Liver (tissue), 9 donors: ENCODE data around the gene RHOV. TPM values are rescaled to one million over a fixed set of nuclear protein-coding genes. Genes with fewer than 3 reads are reported as not detected.

Source experiments
- DNase-seq: peaks from one replicate; pipeline ENCODE4 v3.0.0-alpha.2; 2017; ENCODE audit warnings: low spot score
- H3K27ac ChIP-seq, 2 donors: one replicate each; pipeline ENCODE4 v1.7.0; 2013; ENCODE audit warnings: inconsistent platforms in 2 of 2, low read length in 2 of 2, control low read depth in 1 of 2, low read depth in 1 of 2, mild to moderate bottlenecking in 1 of 2
- H3K27me3 ChIP-seq, 4 donors: one replicate each; pipeline versions ENCODE4 v1.6.1 to v1.7.0; 2013; ENCODE audit warnings: low read length in 3 of 4, inconsistent platforms in 1 of 4, mild to moderate bottlenecking in 1 of 4, moderate library complexity in 1 of 4; ENCODE audit not compliant: control insufficient read depth in 4 of 4, insufficient read depth in 4 of 4
- H3K36me3 ChIP-seq, 4 donors: one replicate each; pipeline versions ENCODE4 v1.6.1 to v1.7.0; 2013; ENCODE audit warnings: low read length in 3 of 4, mild to moderate bottlenecking in 3 of 4, low read depth in 1 of 4, moderate library complexity in 1 of 4; ENCODE audit not compliant: control insufficient read depth in 4 of 4, insufficient read depth in 3 of 4
- H3K4me1 ChIP-seq, 4 donors: one replicate each; pipeline versions ENCODE4 v1.6.1 to v1.7.0; 2013; ENCODE audit warnings: low read length in 3 of 4, mild to moderate bottlenecking in 3 of 4, moderate library complexity in 1 of 4; ENCODE audit not compliant: control insufficient read depth in 4 of 4, insufficient read depth in 4 of 4
- H3K4me3 ChIP-seq, 3 donors: one replicate each; pipeline versions ENCODE4 v1.6.1 to v1.7.0; 2013; ENCODE audit warnings: low read length in 3 of 3, control low read depth in 1 of 3, low read depth in 1 of 3, mild to moderate bottlenecking in 1 of 3
- H3K9ac ChIP-seq, 2 donors: one replicate each; pipeline ENCODE4 v1.7.0; 2013; ENCODE audit warnings: low read length in 2 of 2, mild to moderate bottlenecking in 2 of 2, moderate library complexity in 2 of 2, control low read depth in 1 of 2, low read depth in 1 of 2
- H3K9me3 ChIP-seq, 4 donors: one replicate each; pipeline versions ENCODE4 v1.6.1 to v1.7.0; 2013; ENCODE audit warnings: low read length in 3 of 4; ENCODE audit not compliant: control insufficient read depth in 4 of 4
- ATF3 ChIP-seq: IDR thresholded peaks from 2 replicates; pipeline ENCODE4 v1.6.1; 2016; ENCODE audit warnings: antibody characterized with exemption
- CTCF ChIP-seq: fragments of 150-350 bp; IDR thresholded peaks from 2 replicates; pipeline ENCODE4 v1.5.1; 2017; ENCODE audit warnings: improper control_type of control experiment, low read depth, low read length; ENCODE audit not compliant: missing input control
- EGR1 ChIP-seq, 2 donors: IDR thresholded peaks; 2 replicates each; pipeline ENCODE4 v1.6.1; 2016 to 2018; ENCODE audit warnings: antibody characterized with exemption in 2 of 2, low read depth in 2 of 2
- FOXA2 ChIP-seq: IDR thresholded peaks from 2 replicates; pipeline ENCODE4 v1.6.1; 2016; ENCODE audit warnings: antibody characterized with exemption
- GABPA ChIP-seq, 2 donors: IDR thresholded peaks in 1 of 2; conservative IDR thresholded peaks in 1 of 2; 2 replicates each; pipeline ENCODE4 v1.6.1; 2016; ENCODE audit warnings: antibody characterized with exemption in 2 of 2, mild to moderate bottlenecking in 1 of 2, moderate library complexity in 1 of 2
- HNF4A ChIP-seq, 2 donors: conservative IDR thresholded peaks; 2 replicates each; pipeline ENCODE4 v1.6.1; 2016; ENCODE audit warnings: antibody characterized with exemption in 2 of 2, mild to moderate bottlenecking in 2 of 2
- JUND ChIP-seq, 2 donors: IDR thresholded peaks; 2 replicates each; pipeline ENCODE4 v1.6.1; 2016; ENCODE audit warnings: antibody characterized with exemption in 2 of 2
- NR2F2 ChIP-seq: IDR thresholded peaks from 2 replicates; pipeline ENCODE4 v1.6.1; 2016; ENCODE audit warnings: antibody characterized with exemption
- REST ChIP-seq: IDR thresholded peaks from 2 replicates; pipeline ENCODE4 v1.6.1; 2016; ENCODE audit warnings: antibody characterized with exemption, mild to moderate bottlenecking
- RXRA ChIP-seq, 2 donors: IDR thresholded peaks; 2 replicates each; pipeline ENCODE4 v1.6.1; 2017 to 2018; ENCODE audit warnings: antibody characterized with exemption in 2 of 2, mild to moderate bottlenecking in 1 of 2
- SP1 ChIP-seq: IDR thresholded peaks from 2 replicates; pipeline ENCODE4 v1.6.1; 2018; ENCODE audit warnings: antibody characterized with exemption, mild to moderate bottlenecking
- TAF1 ChIP-seq: conservative IDR thresholded peaks from 2 replicates; pipeline ENCODE4 v1.6.1; 2016; ENCODE audit warnings: antibody characterized with exemption, mild to moderate bottlenecking
- YY1 ChIP-seq: IDR thresholded peaks from 2 replicates; pipeline ENCODE4 v1.6.1; 2016; ENCODE audit warnings: antibody characterized with exemption, mild to moderate bottlenecking
- ZBTB33 ChIP-seq: IDR thresholded peaks from 2 replicates; pipeline ENCODE4 v1.6.1; 2016; ENCODE audit warnings: antibody characterized with exemption
- WGBS: extraction: QIAGEN DNeasy Blood & Tissue Kit; methylation state at CpG from one replicate; pipeline ENCODE4 v1.1.7; 2013; 5-methylcytosine and 5-hydroxymethylcytosine counted together
- polyA plus RNA-seq, 2 donors: library from polyadenylated mRNA; stranded (reverse) in 1 of 2; unstranded in 1 of 2; fragments of 200-250 nt in 1 of 2; fragments of >200 nt in 1 of 2; fragmentation: Nextera tagmentation in 1 of 2; extraction: Ambion mirVana in 1 of 2; gene quantifications; one replicate each; pipeline versions ENCODE4 v1.2.1 to v1.2.3, GENCODE V29; 2013 to 2015
- total RNA-seq, 2 donors: library from RNA; depleted of rRNA; stranded (reverse); fragments of >200 nt; gene quantifications; one replicate each; pipeline ENCODE4 v1.2.3, GENCODE V29; 2014
- donor health status: healthy.
- donor health status: healthy.
- donor health status: healthy.
- donor health status: healthy.
- donor health status: healthy.

Gene RHOV
- total and polyA plus RNA-seq, 4 donors = 0.05 TPM; not detected in 3

GRCh38 chr15:40855706-40856234 lies 18.3 kb downstream of the RHOV start:
- H3K9ac ChIP-seq = no peak overlapping the region
- no peak for DNase-seq
- TF ChIP-seq ZBTB33 (no peak), REST (no peak), EGR1 (IDR thresholded peaks at IDR 0.05; ENCODE audit: low read depth in 2 of 2) (no peak), SP1 (no peak), CTCF (no peak), TAF1 (no peak), JUND (IDR thresholded peaks at IDR 0.05) (no peak), FOXA2 (no peak), YY1 (no peak), NR2F2 (no peak), ATF3 (no peak), RXRA (IDR thresholded peaks at IDR 0.05) (no peak)
- no peak overlapping the region for H3K4me3 ChIP-seq
- H3K27me3 ChIP-seq = no peaks in the 10 kb centered on the region
- peaks cover 0 to 11% (median 3%) of the 10 kb centered on the region in 4 donors for H3K4me1 ChIP-seq
- no peak overlapping the region for H3K27ac ChIP-seq
- H3K9me3 ChIP-seq = no peaks in the 10 kb centered on the region
- H3K36me3 ChIP-seq = no peaks in the 10 kb centered on the region
- 87% methylated on average over 13 of the region's 13 CpGs for WGBS

- WGBS = 82% methylated on average over 10 of the region's 10 CpGs
- Histone ChIP-seq H3K9ac (no peak overlapping the region), H3K27me3 (no peaks in the 10 kb centered on the region), H3K9me3 (no peaks in the 10 kb centered on the region), H3K27ac (no peak overlapping the region), H3K4me1 (peaks cover 0 to 6% (median under 1%) of the 10 kb centered on the region in 4 donors), H3K4me3 (no peak overlapping the region), H3K36me3 (no peaks in the 10 kb centered on the region)
- TF ChIP-seq EGR1 (IDR thresholded peaks at IDR 0.05; ENCODE audit: low read depth in 2 of 2) (no peak), HNF4A (conservative IDR thresholded peaks at IDR 0.05) (no peak), GABPA (IDR thresholded peaks at IDR 0.05 in 1 of 2, conservative IDR thresholded peaks at IDR 0.05 in 1 of 2) (no peak), CTCF (no peak), TAF1 (no peak), REST (no peak), FOXA2 (no peak), RXRA (IDR thresholded peaks at IDR 0.05) (no peak), NR2F2 (no peak)
- no peak for DNase-seq
Measured at GRCh38 chr15:40854161-40854560, 19.9 kb downstream of the RHOV start.
